NCI-H128 (cell line): ENCODE measurements around the gene DAGLA.
"Not testable (repeated sequence)": the region's sequence is repeated elsewhere in the genome, so short reads cannot be mapped to it uniquely, and the experiment has no call there.

Experiments
- DNase-seq: peaks from one replicate; lab custom pipeline; 2025; ENCODE audit not compliant: unreplicated experiment; lab: John Stamatoyannopoulos, UW

Gene DAGLA

GRCh38 chr11:61666684-61667297 lies 13.4 kb upstream of the DAGLA start:
- DNase-seq: no peak

- DNase-seq: no peak
Observed at GRCh38 chr11:61667684-61668305, 12.4 kb upstream of the DAGLA start.

GRCh38 chr11:61669417-61669816 lies 10.8 kb upstream of the DAGLA start:
- no peak for DNase-seq

- DNase-seq: no peak
Observed at GRCh38 chr11:61670626-61671025, 9.6 kb upstream of the DAGLA start.

GRCh38 chr11:61671527-61671926 lies 8.7 kb upstream of the DAGLA start:
- no peak for DNase-seq

GRCh38 chr11:61673946-61674467 lies 6.2 kb upstream of the DAGLA start:
- not testable (repeated sequence) for DNase-seq

- DNase-seq: no peak
Observed at GRCh38 chr11:61675826-61676225, 4.4 kb upstream of the DAGLA start.

GRCh38 chr11:61679296-61679695 lies 895 bp upstream of the DAGLA start:
- no peak for DNase-seq

GRCh38 chr11:61680622-61681221 lies 531 bp downstream of the DAGLA start:
- no peak for DNase-seq

- DNase-seq: no peak
Observed at GRCh38 chr11:61682093-61682732, 2.0 kb downstream of the DAGLA start.

GRCh38 chr11:61682906-61683675 lies 2.9 kb downstream of the DAGLA start:
- DNase-seq: no peak

GRCh38 chr11:61683961-61684869 lies 4.0 kb downstream of the DAGLA start:
- DNase-seq: no peak

GRCh38 chr11:61684870-61685616 lies 4.9 kb downstream of the DAGLA start:
- no peak for DNase-seq

- DNase-seq: no peak
Observed at GRCh38 chr11:61685617-61685967, 5.4 kb downstream of the DAGLA start.

- DNase-seq: no peak
Observed at GRCh38 chr11:61686066-61686465, 5.9 kb downstream of the DAGLA start.

- no peak for DNase-seq
Observed at GRCh38 chr11:61686469-61686868, 6.3 kb downstream of the DAGLA start.

GRCh38 chr11:61687420-61687819 lies 7.2 kb downstream of the DAGLA start:
- no peak for DNase-seq

GRCh38 chr11:61688365-61689163 lies 8.4 kb downstream of the DAGLA start:
- no peak for DNase-seq

GRCh38 chr11:61689164-61689496 lies 8.9 kb downstream of the DAGLA start:
- DNase-seq: no peak
